Heart right ventricle (tissue), 16 donors: ENCODE measurements around the gene MAP7. TPM values are rescaled to one million over a fixed set of nuclear protein-coding genes. Genes with fewer than 3 reads are reported as not detected.

Experiments used
- ATAC-seq, 8 donors: fragments of 200-7000 bp; cut with Tn5 transposase; one replicate each; pipeline ENCODE4 v1.9.1; 2020; ENCODE audit warnings: mild to moderate bottlenecking in 8 of 8, moderate library complexity in 8 of 8, moderate number of reproducible peaks in 1 of 8
- DNase-seq, 2 donors: peaks; one replicate each; pipeline ENCODE4 v3.0.0-alpha.2; 2020
- H3K27ac ChIP-seq, 10 donors: fragments of 200-600 bp; sonication (generic) in 2 of 10; one replicate each; pipeline versions ENCODE4 v1.5.0 to v1.8.0; 2020 to 2022; ENCODE audit warnings: mild to moderate bottlenecking in 3 of 10
- H3K27me3 ChIP-seq, 7 donors: fragments of 200-600 bp; one replicate each; pipeline ENCODE4 v1.8.0; 2021 to 2022; ENCODE audit warnings: mild to moderate bottlenecking in 2 of 7
- H3K36me3 ChIP-seq, 9 donors: fragments of 200-600 bp; sonication (generic) in 1 of 9; one replicate each; pipeline versions ENCODE4 v1.5.0 to v1.8.0; 2020 to 2022; ENCODE audit warnings: mild to moderate bottlenecking in 2 of 9
- H3K4me1 ChIP-seq, 9 donors: fragments of 200-600 bp; sonication (generic) in 1 of 9; one replicate each; pipeline versions ENCODE4 v1.5.0 to v1.8.0; 2020 to 2022; ENCODE audit warnings: mild to moderate bottlenecking in 4 of 9
- H3K4me3 ChIP-seq, 10 donors: fragments of 200-600 bp; sonication (generic) in 2 of 10; one replicate each; pipeline versions ENCODE4 v1.5.0 to v1.8.0; 2020 to 2022; ENCODE audit warnings: mild to moderate bottlenecking in 7 of 10, moderate library complexity in 2 of 10
- H3K9me3 ChIP-seq, 11 donors: fragments of 200-600 bp in 10 of 11; sonication (generic) in 2 of 11; one replicate each; pipeline versions ENCODE4 v1.5.0 to v1.8.0; 2013 to 2022; ENCODE audit warnings: mild to moderate bottlenecking in 2 of 11, control low read depth in 1 of 11, moderate library complexity in 1 of 11
- WGBS, 2 donors: extraction: QIAGEN DNeasy Blood & Tissue Kit; methylation state at CpG; one replicate each; pipeline ENCODE4 v1.1.7; 2013; ENCODE audit warnings: inconsistent platforms in 1 of 2; 5-methylcytosine and 5-hydroxymethylcytosine counted together
- intact Hi-C, 10 donors: fragments of 100-400 bp; cut with DNase I; formaldehyde crosslinking; loops; one replicate each; pipeline versions ENCODE4 v1.11.1 to v1.14.2; 2022
- polyA plus RNA-seq, 2 donors: library from polyadenylated mRNA; stranded (reverse); fragments of 200-250 nt; gene quantifications; one replicate each; pipeline ENCODE4 v1.2.3, GENCODE V29; 2013
- total RNA-seq, 10 donors: library from RNA; stranded (reverse); fragmentation: NEBNext Ultra II Directional in 3 of 10; extraction: Animal tissue kit (Norgen Biotek cat#: 25700) in 3 of 10; gene quantifications; one replicate each; pipeline versions ENCODE4 v1.2.1 to v1.2.4, GENCODE V29; 2021 to 2023
- TF ChIP-seq, protein P1 (sequence below), 9 donors: fragments of 200-600 bp; sonication (generic) in 2 of 9; IDR thresholded peaks; one replicate each; pipeline versions ENCODE4 v1.5.0 to v1.8.0; 2021 to 2022; ENCODE audit warnings: antibody characterized with exemption in 9 of 9, mild to moderate bottlenecking in 5 of 9, moderate library complexity in 1 of 9
- donor health status: Arrhythmogenic right ventricular cardiomyopathy.
- donor health status: ischemic (EF 13 %, LVEDD 7.1; RV severe dilation, severe dysfunction).
- donor health status: healthy with polysubstance abuse.
- donor health status: DM: no; HTN: yes; CAD: no.
- donor health status: DM: no; HTN: no; CAD: no.
- donor health status: ischemic (EF 25% LVEDD 6.9; RV normal size, moderate dysfunction).
- donor health status: ischemic (EF 25% LVEDD 5.7; RV mildly dilated, moderate dysfunction).
- donor health status: healthy.
- donor health status: DM: yes; HTN: yes; CAD: no.
- donor health status: Ischemic cardiomyopathy.
- donor health status: ischemic (EF 35%, LVEDD 5.7; RV mildly dilated, moderate dysfunction).
- donor health status: nonischemic (EF 11% LVEDD 7.7; RV severe dilation, severe dysfunction).
- donor health status: DM: yes; HTN: yes; CAD: no.
- donor health status: PGD.
- donor health status: ischemic (EF 29% LVEDD 5.4; RV normal size, mild dysfunction).
- donor health status: nonischemic (EF 23%, LVEDD 6.1; RV moderate dilation, normal function).

Gene MAP7
- total and polyA plus RNA-seq, 12 donors = 0.48 to 4.1 (median 2.3) TPM

DNA sequence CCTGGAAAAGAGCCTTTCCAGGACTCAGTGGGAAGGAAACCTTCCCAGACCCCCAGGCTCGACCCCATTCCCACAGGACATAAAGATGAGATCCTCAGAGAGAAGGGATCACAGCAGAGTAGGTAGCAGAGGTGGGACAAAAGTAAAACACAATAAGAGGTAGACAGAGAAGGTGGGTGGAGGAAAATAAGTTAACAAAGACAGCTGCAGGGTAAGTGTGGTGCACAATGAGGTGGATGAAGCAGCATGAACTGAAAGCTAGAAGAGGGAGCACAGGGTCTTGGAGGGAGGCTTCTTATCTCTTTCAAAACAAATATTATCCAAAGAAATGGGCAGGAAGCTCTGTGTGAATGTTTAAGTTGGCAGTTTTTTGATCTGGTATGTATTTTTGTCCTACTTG is 14.0 kb upstream of the MAP7 start:
- Histone ChIP-seq H3K4me3 (no peak overlapping the region), H3K36me3 (peaks cover 0 to 64% (median 0%) of the 10 kb centered on the region in 9 donors), H3K27ac (no peak overlapping the region), H3K27me3 (no peaks in the 10 kb centered on the region), H3K9me3 (no peaks in the 10 kb centered on the region), H3K4me1 (peaks cover 0 to 11% (median 0%) of the 10 kb centered on the region in 9 donors)
- intact Hi-C loops = no loop called here
- no peak for ATAC-seq
- TF ChIP-seq, protein P1, sequence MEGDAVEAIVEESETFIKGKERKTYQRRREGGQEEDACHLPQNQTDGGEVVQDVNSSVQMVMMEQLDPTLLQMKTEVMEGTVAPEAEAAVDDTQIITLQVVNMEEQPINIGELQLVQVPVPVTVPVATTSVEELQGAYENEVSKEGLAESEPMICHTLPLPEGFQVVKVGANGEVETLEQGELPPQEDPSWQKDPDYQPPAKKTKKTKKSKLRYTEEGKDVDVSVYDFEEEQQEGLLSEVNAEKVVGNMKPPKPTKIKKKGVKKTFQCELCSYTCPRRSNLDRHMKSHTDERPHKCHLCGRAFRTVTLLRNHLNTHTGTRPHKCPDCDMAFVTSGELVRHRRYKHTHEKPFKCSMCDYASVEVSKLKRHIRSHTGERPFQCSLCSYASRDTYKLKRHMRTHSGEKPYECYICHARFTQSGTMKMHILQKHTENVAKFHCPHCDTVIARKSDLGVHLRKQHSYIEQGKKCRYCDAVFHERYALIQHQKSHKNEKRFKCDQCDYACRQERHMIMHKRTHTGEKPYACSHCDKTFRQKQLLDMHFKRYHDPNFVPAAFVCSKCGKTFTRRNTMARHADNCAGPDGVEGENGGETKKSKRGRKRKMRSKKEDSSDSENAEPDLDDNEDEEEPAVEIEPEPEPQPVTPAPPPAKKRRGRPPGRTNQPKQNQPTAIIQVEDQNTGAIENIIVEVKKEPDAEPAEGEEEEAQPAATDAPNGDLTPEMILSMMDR (IDR thresholded peaks at IDR 0.05) = no peak
- WGBS, 2 donors = 50 to 86% methylated on average over 1 of the region's 1 CpG
- DNase-seq = no peak

DNA sequence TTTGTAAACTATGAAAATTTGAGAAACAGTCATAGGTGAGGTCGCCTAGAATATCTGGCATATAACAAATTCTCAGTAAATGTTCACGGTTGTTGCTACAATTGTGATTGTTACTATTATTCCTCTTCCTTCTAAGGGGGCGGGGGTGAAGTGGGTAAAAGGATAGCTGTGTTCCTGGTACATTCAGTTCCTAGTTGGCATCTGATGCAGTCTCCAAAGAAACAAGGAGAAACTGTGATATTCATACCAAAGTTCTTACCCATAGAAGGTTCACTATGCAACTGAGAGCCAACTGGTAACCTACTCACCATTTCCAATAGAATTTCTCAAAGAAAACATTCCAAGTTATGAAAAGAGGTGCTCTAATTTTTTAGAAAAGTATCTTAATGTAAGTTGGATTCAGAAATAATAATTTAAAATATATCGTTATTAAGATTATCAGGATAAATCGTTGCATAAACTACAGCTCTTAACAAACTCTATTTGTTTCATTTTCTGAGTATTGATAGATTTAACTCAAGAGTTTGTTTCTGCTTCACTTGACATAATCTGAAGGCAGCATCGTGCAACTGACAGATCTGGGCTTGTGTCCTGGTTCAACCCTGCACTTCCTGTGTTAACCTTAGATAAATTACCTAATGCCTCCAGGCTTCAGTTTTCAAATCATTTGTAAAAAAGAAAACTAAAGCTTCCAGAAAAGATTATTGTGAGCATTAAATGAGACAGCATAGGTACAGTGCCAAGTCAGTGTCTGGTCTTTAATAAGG is 13.3 kb upstream of the MAP7 start:
- H3K36me3 ChIP-seq = peaks cover 0 to 69% (median 0%) of the 10 kb centered on the region in 9 donors
- TF ChIP-seq, protein P1 (IDR thresholded peaks at IDR 0.05) = no peak
- WGBS, 2 donors = 79 to 81% methylated on average over 6 of the region's 6 CpGs
- ATAC-seq (no peak), DNase-seq (no peak)
- H3K27me3 ChIP-seq = no peaks in the 10 kb centered on the region
- no peaks in the 10 kb centered on the region for H3K9me3 ChIP-seq
- no peak overlapping the region for H3K27ac ChIP-seq
- intact Hi-C loops = no loop called here
- no peak overlapping the region for H3K4me3 ChIP-seq
- H3K4me1 ChIP-seq = peaks cover 0 to 11% (median 0%) of the 10 kb centered on the region in 9 donors

DNA sequence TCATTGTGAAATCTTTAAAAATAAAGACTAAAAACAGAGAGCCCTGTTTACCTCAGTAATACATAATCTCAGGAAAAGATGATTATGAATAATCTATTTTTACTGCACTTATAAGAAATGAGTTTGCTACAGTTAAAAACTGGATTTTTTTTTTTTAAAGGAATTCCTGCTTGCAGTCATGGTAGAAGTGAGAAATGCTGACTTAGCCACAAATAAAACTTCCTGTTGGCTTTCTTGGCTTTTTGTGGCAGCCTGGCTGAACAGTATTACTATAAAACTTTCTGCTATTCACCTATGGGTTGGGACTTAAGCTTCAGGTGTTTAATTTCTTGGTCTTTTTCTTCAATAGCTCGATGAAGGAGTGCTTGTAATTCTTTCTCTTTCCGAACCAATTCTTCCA is 12.0 kb upstream of the MAP7 start:
- H3K9me3 ChIP-seq = no peaks in the 10 kb centered on the region
- H3K4me3 ChIP-seq = no peak overlapping the region
- intact Hi-C loops = no loop called here
- peaks cover 0 to 75% (median 0%) of the 10 kb centered on the region in 9 donors for H3K36me3 ChIP-seq
- 63 to 83% methylated on average over 2 of the region's 2 CpGs for WGBS, 2 donors
- H3K4me1 ChIP-seq = peaks cover 0 to 11% (median 0%) of the 10 kb centered on the region in 9 donors
- TF ChIP-seq, protein P1 (IDR thresholded peaks at IDR 0.05) = no peak
- ATAC-seq = no peak
- H3K27ac ChIP-seq = no peak overlapping the region
- H3K27me3 ChIP-seq = no peaks in the 10 kb centered on the region
- DNase-seq = no peak

DNA sequence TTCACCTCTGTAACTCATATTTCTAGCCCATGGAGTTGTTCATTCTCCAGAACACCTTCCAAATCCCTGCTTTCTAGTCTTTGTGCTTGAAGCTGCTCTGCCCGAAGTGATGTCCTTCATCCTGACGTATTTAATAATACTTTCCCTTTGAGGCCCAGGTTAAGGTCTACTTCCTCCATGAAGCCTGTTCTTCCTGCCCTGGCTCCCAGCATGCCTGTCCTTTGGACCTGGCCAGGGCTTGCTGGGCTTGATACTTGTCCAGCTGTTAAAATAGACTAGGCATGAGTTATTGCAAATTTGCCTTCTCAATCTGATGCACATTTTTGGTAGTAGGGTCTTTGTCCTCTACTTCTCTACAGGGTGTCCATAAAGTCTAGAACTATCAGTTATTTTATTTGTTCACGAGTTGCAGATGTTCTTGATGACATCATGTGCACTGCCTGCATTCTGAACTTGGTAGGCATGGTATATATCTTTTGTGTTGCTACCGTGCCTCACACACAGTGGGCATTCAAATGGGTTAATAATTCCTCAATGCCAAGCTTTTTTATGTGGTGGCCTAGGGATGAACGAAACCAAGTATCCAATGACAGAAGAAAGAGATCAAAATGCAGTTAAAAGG is 3.1 kb upstream of the MAP7 start:
- Histone ChIP-seq H3K4me1 (peaks cover 5 to 19% (median 15%) of the 10 kb centered on the region in 9 donors), H3K4me3 (no peak overlapping the region), H3K9me3 (no peaks in the 10 kb centered on the region), H3K27ac (no peak overlapping the region), H3K36me3 (peaks cover 0 to 30% (median 0%) of the 10 kb centered on the region in 9 donors), H3K27me3 (peaks cover 8 to 34% (median 15%) of the 10 kb centered on the region in 7 donors)
- TF ChIP-seq, protein P1 (IDR thresholded peaks at IDR 0.05) = no peak
- DNase-seq = no peak
- no peak for ATAC-seq
- WGBS, 2 donors = 81 to 87% methylated on average over 5 of the region's 5 CpGs
- intact Hi-C loops = no loop called here
